COLO668 (cell line): ENCODE data around the gene SDK1.

Experiments used
- DNase-seq: peaks from one replicate; lab custom pipeline; 2025; ENCODE audit not compliant: unreplicated experiment; lab: John Stamatoyannopoulos, UW

SDK1 gene

GRCh38 chr7:3965794-3966395, 664.8 kb downstream of the SDK1 start:
- DNase-seq = no peak

- DNase-seq = no peak
Observed at GRCh38 chr7:3968234-3968633, 667.2 kb downstream of the SDK1 start.

GRCh38 chr7:3969286-3969685, 668.2 kb downstream of the SDK1 start:
- DNase-seq = no peak

GRCh38 chr7:3971323-3971722, 670.3 kb downstream of the SDK1 start:
- no peak for DNase-seq

DNA sequence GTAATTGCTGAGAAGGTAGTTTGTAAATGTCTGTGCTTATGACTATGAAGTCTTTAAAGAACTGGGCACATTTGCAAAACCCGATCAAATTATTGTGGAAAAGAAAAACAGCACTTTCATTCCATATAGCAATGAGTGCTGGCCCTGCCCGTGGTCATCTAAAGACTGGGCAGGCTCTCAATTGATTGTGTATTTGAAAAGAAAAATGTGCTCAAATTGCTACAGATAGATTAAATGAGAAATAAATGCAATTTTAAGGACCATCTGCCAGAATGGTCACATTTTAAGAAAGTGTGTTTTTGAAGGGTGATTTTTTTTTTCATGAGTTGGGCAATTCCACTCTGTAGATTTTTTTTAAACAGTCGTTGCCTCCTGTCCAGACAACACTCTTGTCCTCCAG, 672.2 kb downstream of the SDK1 start:
- DNase-seq = no peak

DNA sequence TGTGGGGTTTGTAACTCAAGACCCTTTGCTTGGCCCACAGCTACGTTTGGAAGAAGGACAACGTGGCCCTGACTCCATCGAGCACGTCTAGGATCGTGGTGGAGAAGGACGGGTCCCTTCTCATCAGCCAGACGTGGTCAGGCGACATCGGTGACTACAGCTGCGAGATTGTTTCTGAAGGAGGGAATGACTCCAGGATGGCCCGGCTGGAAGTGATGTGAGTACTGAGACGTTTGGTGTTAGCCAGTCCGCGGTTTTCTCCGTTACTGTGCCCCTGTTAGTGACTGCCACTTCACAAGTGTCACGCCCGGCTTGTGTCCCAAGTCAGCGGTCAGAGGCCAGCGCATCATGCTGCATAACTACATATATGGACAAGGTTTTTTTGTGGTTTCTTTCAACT, 673.3 kb downstream of the SDK1 start:
- no peak for DNase-seq

DNA sequence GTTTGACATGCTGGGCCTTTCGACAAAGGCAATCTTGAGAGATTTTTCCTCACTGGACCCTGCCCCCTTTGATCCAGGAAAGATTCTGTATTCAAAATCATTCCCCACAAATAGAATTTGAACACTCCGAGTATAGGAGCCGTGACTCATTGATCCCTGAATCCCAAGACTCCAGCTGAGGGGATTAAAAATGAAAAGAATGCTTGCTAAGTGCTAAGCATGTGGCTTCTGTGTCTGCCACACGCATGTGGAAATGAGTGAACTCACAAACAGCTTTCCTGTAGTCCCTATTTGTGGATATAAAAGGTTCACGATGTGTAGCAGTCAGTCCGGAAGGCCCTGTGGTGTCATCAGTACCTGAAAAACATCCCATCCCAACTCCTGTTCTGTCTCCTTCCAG, 674.3 kb downstream of the SDK1 start:
- DNase-seq = no peak

GRCh38 chr7:3977391-3977790, 676.3 kb downstream of the SDK1 start:
- no peak for DNase-seq

GRCh38 chr7:3978839-3979238, 677.8 kb downstream of the SDK1 start:
- no peak for DNase-seq

GRCh38 chr7:3979611-3980299, 678.7 kb downstream of the SDK1 start:
- no peak for DNase-seq

- DNase-seq = no peak
Observed at GRCh38 chr7:3980300-3980643, 679.2 kb downstream of the SDK1 start.

DNA sequence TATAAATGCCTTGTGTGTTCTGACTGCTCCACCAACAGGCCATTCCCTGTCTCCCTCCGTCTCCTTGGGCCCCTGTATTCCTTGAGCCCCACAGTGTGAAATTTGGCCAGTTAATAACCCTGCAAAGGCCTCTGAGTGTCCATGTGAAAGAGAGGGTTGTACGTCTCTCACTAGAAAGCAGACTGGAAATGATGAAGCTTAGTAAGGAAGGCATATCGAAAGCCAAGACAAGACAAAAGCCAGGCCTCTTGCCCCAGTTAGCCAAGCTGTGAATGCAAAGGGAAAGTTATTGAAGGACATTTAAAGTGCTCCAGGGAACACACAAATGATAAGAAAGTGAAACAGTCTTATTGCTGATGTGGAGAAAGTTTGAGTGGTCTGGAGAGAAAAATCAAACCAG, 680.2 kb downstream of the SDK1 start:
- DNase-seq = no peak

GRCh38 chr7:3984456-3984855, 683.4 kb downstream of the SDK1 start:
- no peak for DNase-seq

GRCh38 chr7:3986927-3987326, 685.9 kb downstream of the SDK1 start:
- no peak for DNase-seq

DNA sequence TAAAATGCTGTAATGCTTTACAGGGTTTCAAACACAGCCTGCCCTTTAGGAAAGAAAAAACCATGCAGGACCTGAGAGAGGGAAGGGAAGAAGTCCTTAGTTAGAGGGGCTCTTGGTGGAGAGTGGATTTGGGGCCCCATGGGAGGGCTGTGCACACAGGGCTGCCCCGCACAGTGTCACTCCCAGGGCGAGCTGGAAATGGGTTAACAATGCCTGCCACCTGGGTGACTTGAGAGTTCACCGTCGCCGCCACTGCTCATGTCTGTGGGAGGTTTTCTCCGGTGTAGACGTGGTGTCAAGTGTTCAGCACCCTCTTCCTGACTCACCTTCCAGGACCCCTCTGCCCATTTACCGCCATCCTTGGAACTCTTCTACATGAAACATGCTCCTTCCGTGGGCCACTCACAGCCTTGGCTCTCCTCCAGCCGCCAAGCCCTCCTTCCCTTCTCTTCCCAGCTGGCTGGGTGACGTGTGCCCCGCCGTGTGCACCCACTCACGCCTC, 686.4 kb downstream of the SDK1 start:
- no peak for DNase-seq

DNA sequence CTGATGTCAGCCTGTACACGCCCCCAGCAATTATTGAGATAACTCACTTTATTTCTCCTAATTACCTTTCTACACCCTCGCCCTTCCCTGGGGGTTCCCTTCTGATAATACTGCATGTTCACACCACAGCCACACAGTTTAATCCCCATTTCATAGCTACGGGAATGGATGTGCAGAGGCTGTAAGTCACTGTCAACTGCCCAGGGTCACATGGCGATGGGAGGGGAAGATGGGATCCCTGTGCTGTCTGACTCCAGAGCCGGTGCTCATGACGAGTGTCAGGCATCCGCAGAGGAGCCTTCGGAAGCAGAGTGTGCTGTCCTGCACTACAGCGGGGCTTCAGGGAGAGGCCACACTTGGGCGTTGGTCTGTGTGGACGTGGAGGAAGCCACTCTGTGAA, 688.7 kb downstream of the SDK1 start:
- no peak for DNase-seq

DNA sequence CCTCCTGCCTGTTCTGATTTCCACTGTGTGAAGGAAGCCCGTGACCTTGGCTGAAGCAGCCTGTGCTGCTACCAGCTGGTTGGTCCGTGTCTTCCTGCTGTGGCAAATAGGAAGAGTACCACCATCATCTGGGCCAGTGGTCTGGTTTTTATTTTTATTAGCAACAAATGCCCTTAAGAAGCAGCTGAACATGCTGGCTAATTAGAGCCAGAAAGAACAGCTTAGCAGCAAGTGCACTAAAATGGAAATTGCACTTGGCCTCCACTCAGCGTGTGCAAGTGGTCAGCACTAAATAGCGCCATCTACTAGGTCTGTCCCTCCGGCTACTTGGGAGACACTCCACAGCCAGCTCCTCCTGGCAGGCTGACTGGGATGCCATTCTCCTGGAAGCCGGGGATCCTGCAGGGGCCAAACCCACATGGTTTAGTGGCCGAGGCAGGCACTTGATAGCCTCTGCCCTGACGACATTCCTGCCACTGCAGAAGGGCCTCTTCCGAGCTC, 690.7 kb downstream of the SDK1 start:
- DNase-seq = no peak

GRCh38 chr7:3992841-3993240, 691.8 kb downstream of the SDK1 start:
- DNase-seq = no peak

DNA sequence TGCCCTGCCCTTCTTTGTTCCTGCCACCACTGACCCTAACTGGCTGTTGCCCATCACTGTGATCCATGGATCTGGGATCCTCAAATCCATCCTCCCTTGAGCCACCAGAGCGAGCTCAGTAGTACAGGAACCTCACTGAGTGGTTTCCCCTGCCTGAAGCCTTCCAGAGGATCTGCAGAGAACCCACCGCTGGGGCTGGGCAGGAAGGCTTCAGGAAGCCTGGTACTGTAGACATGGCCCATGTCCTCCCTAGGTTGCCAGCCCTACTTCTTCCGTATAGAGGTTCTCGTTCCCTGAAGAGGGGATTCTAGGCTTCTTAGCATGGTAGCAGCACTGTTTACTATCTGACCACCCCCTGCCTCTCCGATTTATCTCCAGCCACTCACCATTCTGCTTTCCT, 693.7 kb downstream of the SDK1 start:
- no peak for DNase-seq

DNA sequence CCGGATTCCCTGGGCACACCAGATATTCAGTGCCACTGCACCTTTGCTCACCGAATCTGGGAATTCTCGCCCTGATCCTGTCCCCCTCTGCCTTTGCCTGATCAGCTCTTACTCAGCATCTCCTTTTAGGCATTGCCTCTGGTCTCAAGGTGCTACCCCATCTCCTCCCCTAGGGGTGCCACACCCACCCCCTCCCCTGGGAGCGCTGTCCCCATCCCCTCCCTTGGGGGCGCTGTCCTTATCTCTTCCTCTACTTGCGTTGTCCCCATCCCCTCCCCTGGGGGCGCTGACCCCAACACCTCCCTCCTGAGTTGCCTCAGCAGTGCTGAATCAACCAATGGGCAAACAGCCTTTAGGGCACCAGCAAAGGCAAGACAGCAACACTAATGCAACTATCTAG, 694.1 kb downstream of the SDK1 start:
- DNase-seq = no peak

- no peak for DNase-seq
Observed at GRCh38 chr7:3998060-3998459, 697.0 kb downstream of the SDK1 start.

GRCh38 chr7:4000139-4000538, 699.1 kb downstream of the SDK1 start:
- no peak for DNase-seq

GRCh38 chr7:4000934-4001333, 699.9 kb downstream of the SDK1 start:
- no peak for DNase-seq
